NCI-H748 treated with DMSO at 0.1 percent for 48 hours (cell line): ENCODE measurements around the gene PSMB9.
A peak's percentile ranks its signal among the peaks of the same experiment; 100 is the strongest.
"Not testable (repeated sequence)": the region's sequence is repeated elsewhere in the genome, so short reads cannot be mapped to it uniquely, and the experiment has no call there.

Source experiments
- DNase-seq: peaks from one replicate; lab custom pipeline; 2025; lab: John Stamatoyannopoulos, UW

The PSMB9 gene

DNA sequence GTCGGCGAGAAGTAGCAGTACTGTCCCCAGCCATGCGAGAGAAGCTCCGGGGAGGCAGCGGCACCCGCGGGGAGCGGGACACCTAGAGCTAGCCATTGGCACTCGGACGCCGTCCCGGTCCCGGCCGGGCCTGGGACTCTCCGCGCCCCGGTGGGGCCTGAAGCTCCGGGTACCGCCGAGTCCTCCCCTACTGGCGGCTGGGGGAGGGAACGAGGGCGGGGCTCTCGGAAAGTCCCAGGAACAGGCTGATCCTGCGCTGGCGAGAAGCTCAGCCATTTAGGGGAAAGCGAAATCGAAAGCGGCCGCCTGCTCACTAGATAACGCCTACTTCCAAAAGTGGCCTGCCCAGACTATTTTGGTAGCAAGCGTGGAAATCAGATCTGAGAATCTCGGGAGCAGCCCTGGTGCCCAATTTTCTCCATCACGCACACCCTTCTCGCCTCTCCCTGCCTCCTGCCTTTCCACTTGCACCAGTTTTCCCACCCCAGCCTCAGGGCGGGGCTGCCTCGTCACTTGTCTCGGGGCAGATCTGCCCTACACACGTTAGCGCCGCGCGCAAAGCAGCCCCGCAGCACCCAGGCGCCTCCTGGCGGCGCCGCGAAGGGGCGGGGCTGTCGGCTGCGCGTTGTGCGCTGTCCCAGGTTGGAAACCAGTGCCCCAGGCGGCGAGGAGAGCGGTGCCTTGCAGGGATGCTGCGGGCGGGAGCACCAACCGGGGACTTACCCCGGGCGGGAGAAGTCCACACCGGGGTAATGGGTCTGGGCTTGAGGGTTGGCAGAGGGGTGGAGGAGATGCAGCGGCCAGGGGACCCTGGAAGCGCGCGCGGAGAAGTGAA is at the start of gene PSMB9, which contains the start of gene TAP1:
PSMB9 (plus strand) TSS at position 652 of the 835 bp plus-strand sequence; CDS start at position 690, 38 bp downstream.
TAP1 (minus strand) TSS at position 164 of the 835 bp plus-strand sequence; CDS start at position 96, 68 bp downstream.
- peak; percentile 73 for DNase-seq

GRCh38 chr6:32805404-32805803 is 48.6 kb upstream of the PSMB9 start:
- DNase-seq = not testable (repeated sequence)

GRCh38 chr6:32807020-32807580 is 46.9 kb upstream of the PSMB9 start:
- no peak for DNase-seq

- DNase-seq = no peak
Observed at GRCh38 chr6:32809171-32809570, 44.8 kb upstream of the PSMB9 start.

DNA sequence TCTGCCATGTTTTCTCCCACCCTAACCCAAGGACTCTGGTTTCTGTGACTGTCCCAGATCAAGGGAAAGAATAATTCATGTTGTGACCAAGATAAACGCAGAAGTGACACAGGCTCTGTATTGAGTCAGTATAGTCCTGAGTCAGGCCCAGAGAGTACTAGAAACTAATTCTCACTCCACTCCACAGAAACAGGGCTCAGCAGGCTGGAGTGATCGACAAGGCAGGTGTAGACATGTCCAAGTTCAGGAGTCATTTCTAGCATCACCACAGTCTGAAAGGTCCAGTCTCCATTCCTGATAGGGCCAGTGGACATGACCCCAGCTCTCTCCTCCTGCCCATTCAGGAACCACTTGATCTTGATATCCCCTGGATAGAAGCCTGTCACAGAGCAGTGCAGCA is 39.8 kb upstream of the PSMB9 start:
- DNase-seq = no peak

- DNase-seq = no peak
Observed at GRCh38 chr6:32815115-32815514, 38.9 kb upstream of the PSMB9 start.

- no peak for DNase-seq
Observed at GRCh38 chr6:32815996-32816395, 38.0 kb upstream of the PSMB9 start.

GRCh38 chr6:32816746-32817204 is 37.2 kb upstream of the PSMB9 start, which contains the start of gene HLA-DOB:
HLA-DOB (minus strand) TSS chr6:32817002; CDS start chr6:32816951, 51 bp downstream.
- DNase-seq = no peak

GRCh38 chr6:32818867-32819266 is 35.1 kb upstream of the PSMB9 start:
- no peak for DNase-seq

- no peak for DNase-seq
Observed at GRCh38 chr6:32819729-32820128, 34.3 kb upstream of the PSMB9 start.

GRCh38 chr6:32825966-32826365 is 28.0 kb upstream of the PSMB9 start:
- DNase-seq = no peak

- DNase-seq = no peak
Observed at GRCh38 chr6:32827025-32827424, 27.0 kb upstream of the PSMB9 start.

DNA sequence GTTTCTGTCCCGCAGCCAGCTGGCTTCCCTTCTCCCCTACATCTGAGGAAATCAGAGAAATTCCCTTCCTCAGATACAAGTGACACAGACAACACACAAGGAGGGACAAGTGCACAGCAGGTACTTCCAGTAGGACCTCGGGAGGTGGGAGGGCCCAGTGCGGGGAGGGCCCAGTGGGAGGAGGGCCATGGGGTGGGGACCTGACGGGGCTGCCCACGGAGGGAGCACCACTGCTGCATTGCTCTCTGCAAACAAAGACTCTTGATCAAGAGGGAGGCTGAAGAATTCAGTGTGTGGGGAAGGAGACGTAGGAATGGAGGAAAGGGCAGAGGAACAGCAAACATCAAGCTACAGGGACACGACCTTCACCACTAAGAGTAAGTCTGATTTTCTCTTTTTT is 24.5 kb upstream of the PSMB9 start:
- DNase-seq = no peak

DNA sequence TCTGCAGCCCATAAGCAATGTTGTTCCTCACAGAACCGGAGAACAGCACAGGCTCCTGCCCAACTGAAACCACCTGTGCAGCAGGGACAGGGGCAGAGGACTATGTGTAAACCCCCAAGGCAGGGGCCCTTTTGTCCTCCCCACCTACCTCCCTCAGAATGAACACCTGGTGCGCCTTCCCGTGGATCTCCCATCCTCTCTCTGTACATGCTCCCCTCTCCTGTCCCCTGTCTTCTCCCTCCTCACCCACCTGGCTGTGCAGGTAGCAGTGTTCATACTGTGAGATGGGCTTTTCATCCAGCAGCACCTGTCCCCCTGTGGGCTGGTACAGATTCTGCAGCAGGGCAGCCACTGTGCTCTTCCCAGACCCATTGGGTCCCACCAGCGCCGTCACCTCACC is 24.0 kb upstream of the PSMB9 start:
- no peak for DNase-seq

- DNase-seq = no peak
Observed at GRCh38 chr6:32830936-32831335, 23.1 kb upstream of the PSMB9 start.

GRCh38 chr6:32832535-32832934 is 21.5 kb upstream of the PSMB9 start:
- DNase-seq = no peak

DNA sequence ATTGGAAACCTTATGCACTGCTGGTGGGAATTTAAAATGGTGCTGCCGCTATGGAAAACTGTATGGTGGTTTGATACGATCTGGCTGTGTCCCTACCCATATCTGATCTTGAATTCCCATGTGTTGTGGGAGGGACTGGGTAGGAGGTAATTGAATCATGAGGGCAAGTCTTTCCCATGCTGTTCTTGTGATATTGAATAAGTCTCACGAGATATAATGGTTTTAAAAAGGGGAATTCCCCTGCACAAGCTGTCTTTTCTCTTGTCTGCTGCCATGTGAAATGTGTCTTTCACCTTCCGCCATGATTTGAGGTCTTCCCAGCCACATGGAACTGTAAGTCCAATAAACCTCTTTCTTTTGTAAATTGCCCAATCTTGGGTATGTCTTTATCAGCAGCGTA is 20.3 kb upstream of the PSMB9 start:
- DNase-seq = no peak

DNA sequence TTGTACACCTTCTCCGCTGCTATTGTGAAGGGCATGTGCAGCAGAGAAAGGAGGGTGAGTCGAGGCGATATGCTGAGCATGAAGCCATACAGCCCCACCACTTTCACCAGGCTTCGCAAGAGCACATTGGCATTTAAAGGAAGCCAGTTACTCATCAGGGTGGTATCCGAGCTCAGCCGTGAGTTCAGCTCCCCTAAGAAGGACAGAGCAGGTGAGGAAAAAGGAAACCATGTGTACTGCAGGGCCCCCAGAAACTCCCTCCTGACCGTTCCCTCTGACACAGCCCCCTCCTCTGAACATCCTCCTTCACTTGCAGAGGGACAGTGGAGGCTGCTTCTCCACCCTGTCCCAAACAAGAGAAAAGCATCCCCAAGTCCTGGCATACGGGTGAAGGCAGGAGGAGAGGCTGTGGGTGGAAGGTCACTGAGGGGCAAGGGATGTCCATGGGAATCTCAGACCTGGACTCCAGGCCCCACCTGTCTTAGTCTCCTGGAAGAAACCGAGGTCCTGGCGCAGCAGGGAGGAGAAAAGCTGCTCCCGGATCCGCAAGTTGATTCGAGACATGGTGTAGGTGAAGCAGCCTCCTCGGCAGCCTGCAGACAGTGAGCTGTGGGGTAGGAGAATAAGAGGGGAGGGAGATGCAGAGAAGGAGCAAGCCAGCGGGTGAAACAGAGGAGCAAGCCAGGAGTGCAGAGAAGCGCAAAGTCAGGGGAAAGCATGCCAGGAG is 18.7 kb upstream of the PSMB9 start:
- no peak for DNase-seq

DNA sequence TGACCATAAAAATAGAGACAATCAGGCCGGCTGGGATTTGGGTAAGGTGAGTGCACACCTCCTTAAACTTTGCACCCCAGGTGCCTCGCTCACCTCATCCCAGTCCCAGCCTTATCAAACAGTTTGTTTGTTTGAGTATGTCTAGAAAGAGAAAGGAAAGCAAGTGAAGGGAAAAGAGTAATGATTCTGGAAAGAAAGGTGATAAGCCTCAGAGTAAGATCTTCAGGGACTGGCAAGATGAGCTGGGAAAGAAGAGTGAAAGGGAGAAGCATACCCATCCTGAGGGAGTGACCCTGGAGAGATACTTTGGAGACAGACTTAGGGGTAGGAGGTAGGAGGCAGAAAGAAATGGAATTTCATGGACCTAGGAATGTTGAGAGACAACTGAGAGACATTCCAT is 17.1 kb upstream of the PSMB9 start:
- no peak for DNase-seq

GRCh38 chr6:32837651-32838113 is 16.3 kb upstream of the PSMB9 start:
- no peak for DNase-seq

- DNase-seq = peak; percentile 90
Observed at GRCh38 chr6:32838114-32838958, 15.7 kb upstream of the PSMB9 start, which contains the start of gene TAP2. TAP2 (minus strand) TSS chr6:32838739; CDS start chr6:32838233, 506 bp downstream.
